ENCODE results near the gene RAB40C.

Gene RAB40C

DNA sequence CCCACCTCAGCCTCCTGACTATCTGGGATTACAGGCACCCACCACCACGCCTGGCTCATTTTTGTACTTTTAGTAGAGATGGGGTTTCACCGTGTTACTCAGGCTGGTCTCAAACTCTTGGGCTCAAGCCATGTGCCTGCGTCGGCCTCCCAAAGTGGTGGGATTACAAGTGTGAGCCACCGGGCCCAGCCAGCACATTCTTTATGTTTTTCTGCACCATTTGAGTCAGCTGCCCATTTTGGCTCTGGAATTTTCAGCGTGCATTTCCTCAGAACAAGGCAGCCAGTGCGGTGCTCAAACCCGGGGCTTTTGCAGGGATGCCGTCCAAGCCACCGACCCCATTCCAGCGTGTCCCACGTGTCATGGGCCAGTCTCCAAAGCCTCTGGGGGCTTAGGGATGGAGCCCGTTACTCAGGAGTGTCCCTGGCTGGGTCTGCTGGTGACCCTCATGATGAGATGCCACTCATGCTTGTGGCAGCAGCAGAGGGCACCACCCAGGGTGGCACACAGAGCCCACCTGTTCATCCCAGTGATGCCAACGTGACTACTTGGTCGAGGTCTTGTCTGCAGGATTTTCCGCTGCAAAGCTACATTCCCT, 3.7 kb upstream of the RAB40C start:
- in situ Hi-C loops (cut with HindIII; ENCODE audit: low sequenced_read_pairs), result no loop called here
- peak; percentile 54 for DNase-seq (ENCODE audit: low read depth)
- no peak overlapping the region for H3K4me3 ChIP-seq (ENCODE audit: low read depth, low read length)
- TF ChIP-seq, protein P1, sequence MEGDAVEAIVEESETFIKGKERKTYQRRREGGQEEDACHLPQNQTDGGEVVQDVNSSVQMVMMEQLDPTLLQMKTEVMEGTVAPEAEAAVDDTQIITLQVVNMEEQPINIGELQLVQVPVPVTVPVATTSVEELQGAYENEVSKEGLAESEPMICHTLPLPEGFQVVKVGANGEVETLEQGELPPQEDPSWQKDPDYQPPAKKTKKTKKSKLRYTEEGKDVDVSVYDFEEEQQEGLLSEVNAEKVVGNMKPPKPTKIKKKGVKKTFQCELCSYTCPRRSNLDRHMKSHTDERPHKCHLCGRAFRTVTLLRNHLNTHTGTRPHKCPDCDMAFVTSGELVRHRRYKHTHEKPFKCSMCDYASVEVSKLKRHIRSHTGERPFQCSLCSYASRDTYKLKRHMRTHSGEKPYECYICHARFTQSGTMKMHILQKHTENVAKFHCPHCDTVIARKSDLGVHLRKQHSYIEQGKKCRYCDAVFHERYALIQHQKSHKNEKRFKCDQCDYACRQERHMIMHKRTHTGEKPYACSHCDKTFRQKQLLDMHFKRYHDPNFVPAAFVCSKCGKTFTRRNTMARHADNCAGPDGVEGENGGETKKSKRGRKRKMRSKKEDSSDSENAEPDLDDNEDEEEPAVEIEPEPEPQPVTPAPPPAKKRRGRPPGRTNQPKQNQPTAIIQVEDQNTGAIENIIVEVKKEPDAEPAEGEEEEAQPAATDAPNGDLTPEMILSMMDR (IDR thresholded peaks at IDR 0.05; ENCODE audit: low read depth, low read length, missing control alignments), result no peak

DNA sequence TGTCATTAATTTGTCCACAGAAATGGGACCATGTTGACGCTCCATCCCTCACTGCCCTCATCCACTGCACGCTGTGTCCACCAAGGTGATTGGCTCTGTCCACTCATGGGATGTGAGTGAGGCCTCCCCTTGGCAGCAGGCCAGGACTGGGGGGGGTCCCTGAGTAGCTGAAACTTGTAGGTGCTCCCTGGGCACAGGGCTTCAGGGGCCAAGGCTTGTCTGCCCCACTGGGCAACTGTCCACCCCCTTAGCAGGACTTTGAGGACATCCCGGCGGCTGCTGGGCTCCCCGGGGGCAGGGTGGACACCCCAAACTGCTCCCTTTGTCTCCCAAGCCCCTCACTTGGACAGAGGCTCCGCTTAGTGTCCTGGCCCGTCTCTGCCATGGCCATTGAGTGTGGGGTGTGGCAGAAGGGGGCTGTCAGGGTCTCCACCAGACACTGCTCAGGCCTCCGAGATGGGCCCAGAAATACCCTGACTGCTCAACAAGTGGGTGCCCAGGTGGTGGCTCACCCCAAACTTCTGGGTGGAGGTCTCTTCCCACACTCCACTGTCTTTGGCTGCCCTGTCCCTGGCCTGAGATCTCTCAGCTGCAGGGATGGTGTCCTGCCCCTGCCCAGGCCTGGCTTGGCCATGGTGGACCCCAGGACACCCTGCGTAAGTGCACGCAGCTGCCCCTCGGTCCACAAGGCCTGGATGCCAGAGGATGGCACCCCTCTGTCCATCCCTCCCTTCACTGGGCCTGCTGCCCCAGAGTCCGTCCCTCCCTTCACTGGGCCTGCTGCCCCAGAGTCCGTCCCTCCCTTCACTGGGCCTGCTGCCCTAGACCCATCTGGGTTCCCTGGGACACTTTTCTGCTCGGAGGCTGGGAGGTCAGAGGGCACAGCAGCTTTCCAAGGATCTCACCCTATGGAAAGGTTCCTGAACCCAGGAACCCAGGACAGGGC, 2.9 kb upstream of the RAB40C start:
- TF ChIP-seq, protein P1 (IDR thresholded peaks at IDR 0.05; ENCODE audit: low read depth, low read length, missing control alignments), result no peak
- no peak overlapping the region for H3K4me3 ChIP-seq (ENCODE audit: low read depth, low read length)
- in situ Hi-C loops (cut with HindIII; ENCODE audit: low sequenced_read_pairs), result no loop called here
- no peak for DNase-seq (ENCODE audit: low read depth)

DNA sequence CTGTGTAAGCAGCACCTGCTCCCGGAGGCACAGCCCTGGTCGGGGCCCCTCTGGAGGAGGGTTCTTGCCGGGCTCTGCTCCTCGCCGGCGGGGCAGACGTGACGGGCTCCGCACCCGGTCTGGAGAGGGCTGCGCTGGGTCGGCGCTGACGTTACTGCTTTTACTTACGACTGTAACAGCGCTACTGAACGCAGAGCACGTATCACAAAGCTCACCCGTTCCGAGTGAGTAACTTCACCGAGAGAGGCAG, 1.3 kb upstream of the RAB40C start:
- in situ Hi-C loops (cut with HindIII; ENCODE audit: low sequenced_read_pairs), result no loop called here
- TF ChIP-seq, protein P1 (IDR thresholded peaks at IDR 0.05; ENCODE audit: low read depth, low read length, missing control alignments), result no peak
- no peak for DNase-seq (ENCODE audit: low read depth)
- peak overlapping the region; percentile 80 for H3K4me3 ChIP-seq (ENCODE audit: low read depth, low read length)

DNA sequence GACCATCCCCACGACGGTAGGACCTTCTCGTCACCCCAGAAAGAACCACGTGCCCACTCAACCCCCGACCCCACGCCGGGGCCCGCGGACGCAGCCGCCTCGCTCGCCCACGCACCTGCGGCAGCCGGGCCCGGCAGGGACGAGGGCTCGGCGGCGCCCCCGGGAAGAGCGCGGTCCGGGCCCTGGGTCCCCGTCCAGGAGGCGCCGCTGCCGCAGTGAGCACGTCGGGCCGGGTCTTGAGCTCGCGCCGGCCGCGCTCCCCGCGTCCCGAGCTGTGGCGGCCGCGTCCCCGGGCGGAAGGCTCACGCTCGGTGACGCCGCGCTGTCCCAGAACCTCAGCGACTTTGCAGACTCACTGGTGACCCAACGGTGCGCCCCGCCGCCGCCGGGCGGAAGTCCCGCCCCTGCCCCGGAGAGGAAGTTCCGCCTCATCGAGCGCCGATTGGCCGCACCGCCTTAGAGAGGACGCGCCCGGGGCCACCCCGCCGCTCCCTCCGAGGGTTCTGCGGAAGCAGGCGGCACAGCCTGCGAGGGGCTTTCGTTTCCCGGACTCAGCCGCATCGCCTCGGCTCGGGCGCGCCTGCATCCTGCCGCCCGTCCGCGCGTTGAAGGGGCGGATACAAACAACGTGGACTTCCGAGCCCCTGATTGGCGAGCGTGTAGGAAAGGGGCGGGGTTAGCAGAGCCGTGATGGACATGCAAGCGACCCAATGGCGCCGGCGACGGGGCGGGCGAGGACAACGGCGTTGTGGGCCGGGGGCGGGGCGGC, 793 bp upstream of the RAB40C start:
- peak overlapping the region; percentile 80 for H3K4me3 ChIP-seq (ENCODE audit: low read depth, low read length)
- TF ChIP-seq, protein P1 (IDR thresholded peaks at IDR 0.05; ENCODE audit: low read depth, low read length, missing control alignments), result no peak
- DNase-seq (ENCODE audit: low read depth), result peak; percentile 89
- in situ Hi-C loops (cut with HindIII; ENCODE audit: low sequenced_read_pairs), result no loop called here

DNA sequence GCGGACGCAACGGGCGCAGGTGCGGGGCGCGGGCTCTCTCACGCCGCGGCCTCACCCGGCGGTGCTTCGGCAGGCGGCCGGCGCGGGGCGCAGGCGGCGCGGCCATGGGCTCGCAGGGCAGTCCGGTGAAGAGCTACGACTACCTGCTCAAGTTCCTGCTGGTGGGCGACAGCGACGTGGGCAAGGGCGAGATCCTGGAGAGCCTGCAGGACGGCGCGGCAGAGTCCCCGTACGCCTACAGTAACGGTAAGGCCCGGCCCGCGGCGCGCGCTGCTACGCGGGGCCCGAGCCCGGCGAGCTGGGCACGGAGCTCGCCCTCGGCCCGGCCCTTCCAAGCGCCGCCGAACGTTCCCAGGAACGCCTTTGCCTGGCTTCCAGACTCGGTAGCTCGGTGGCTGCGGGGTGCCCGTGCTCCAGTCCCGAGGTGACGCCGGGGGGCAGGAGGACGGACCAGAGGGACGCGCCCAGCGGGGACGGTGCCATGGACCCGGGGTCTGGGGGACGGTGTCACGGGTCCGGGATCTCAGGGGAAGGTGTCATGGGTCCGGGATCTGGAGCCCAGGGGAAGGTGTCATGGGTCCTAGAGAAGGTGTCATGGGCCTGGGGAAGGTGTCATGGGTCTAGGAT, 435 bp downstream of the RAB40C start:
- DNase-seq (ENCODE audit: low read depth), result no peak
- peak overlapping the region; percentile 82 for H3K4me3 ChIP-seq (ENCODE audit: low read depth, low read length)
- in situ Hi-C loops (cut with HindIII; ENCODE audit: low sequenced_read_pairs), result no loop called here
- TF ChIP-seq, protein P1 (IDR thresholded peaks at IDR 0.05; ENCODE audit: low read depth, low read length, missing control alignments), result no peak

DNA sequence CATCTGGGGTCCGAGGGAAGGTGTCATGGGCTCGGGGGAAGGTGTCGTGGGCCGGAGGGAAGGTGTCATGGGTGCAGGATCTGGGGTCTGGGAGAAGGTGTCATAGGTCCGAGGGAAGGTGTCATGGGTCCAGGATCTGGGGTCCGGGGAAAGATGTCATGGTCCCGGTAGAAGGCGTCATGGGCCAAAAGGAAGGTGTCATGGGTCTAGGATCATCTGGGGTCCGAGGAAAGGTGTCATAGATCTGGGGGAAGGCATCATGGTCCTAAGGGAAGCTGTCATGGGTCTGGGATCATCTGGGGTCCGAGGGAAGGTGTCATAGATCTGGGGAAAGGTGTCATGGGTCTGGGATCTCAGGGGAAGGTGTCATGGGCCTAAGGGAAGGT, 942 bp downstream of the RAB40C start:
- DNase-seq (ENCODE audit: low read depth), result no peak
- H3K4me3 ChIP-seq (ENCODE audit: low read depth, low read length), result peak overlapping the region; percentile 82
- in situ Hi-C loops (cut with HindIII; ENCODE audit: low sequenced_read_pairs), result no loop called here
- TF ChIP-seq, protein P1 (IDR thresholded peaks at IDR 0.05; ENCODE audit: low read depth, low read length, missing control alignments), result no peak
